ENCODE measurements around the gene KIRREL3. TPM values are rescaled to one million over a fixed set of nuclear protein-coding genes. Genes with fewer than 3 reads are reported as not detected.

KIRREL3 gene
- total and polyA plus RNA-seq, 9 of the 15 experiments (the other 6 are each of a cell fraction or from before 2014, with no cell fraction given) = 0.04 to 0.10 TPM; not detected in 7

GRCh38 chr11:126604461-126604860 lies 396.1 kb downstream of the KIRREL3 start:
- peaks cover 10% of the 10 kb centered on the region; the same call in 1 of the 2 replicates for H4K20me1 ChIP-seq (replicated peaks; ENCODE audit: control insufficient read depth, insufficient read depth, low read length)
- no peak overlapping the region for H3K9ac ChIP-seq (ENCODE audit: insufficient read depth in 1 of 2, low read depth in 2 of 2, low read length in 2 of 2)
- FAIRE-seq (no peak), DNase-seq (ENCODE audit: extremely low read depth in 1 of 4, low spot score in 3 of 4) (no peak), ATAC-seq (no peak)
- intact Hi-C loops (cut with micrococcal nuclease) (loop anchor here (10.0 kb wide), 1 partner anchor 160 kb away; no protein-coding TSS in a partner anchor), in situ Hi-C loops (cut with MboI) (no loop called here)
- no peaks in the 10 kb centered on the region for H3K79me2 ChIP-seq (ENCODE audit: control insufficient read depth, insufficient read depth, low read length)
- 0% methylated on average over 6 of the region's 7 CpGs for WGBS (ENCODE audit: insufficient coverage, low coverage, missing lambda C conversion rate)
- ChIA-PET POLR2A (interaction anchor here (0.6 kb wide), 1 partner anchor 217 kb away, joined by 3 read pairs; no protein-coding TSS in a partner anchor), CTCF (ENCODE audit: low intra/inter-chr PET ratio) (no interaction called here)
- H3K9me3 ChIP-seq (replicated peaks; ENCODE audit: control insufficient read depth, insufficient read depth, low read depth, low read length) = no peaks in the 10 kb centered on the region
- H3K4me3 ChIP-seq = no peak overlapping the region
- no peaks in the 10 kb centered on the region for H3K36me3 ChIP-seq (ENCODE audit: control insufficient read depth, insufficient read depth, low read length)
- H3K27me3 ChIP-seq (ENCODE audit: control insufficient read depth in 2 of 2, insufficient read depth in 2 of 2, low read length in 2 of 2) = peaks cover 4 to 23% of the 10 kb centered on the region in 2 experiments; a peak in 4 of 5 replicates
- H3K4me2 ChIP-seq (ENCODE audit: insufficient read depth, low read length) = no peak overlapping the region
- no peak overlapping the region for H2AFZ ChIP-seq (ENCODE audit: low read depth, low read length)
- H3K4me1 ChIP-seq (replicated peaks in 1 of 2; ENCODE audit: control insufficient read depth in 2 of 2, insufficient read depth in 2 of 2, low read length in 2 of 2) = no peaks in the 10 kb centered on the region
- no peaks in the 10 kb centered on the region for H3K9me1 ChIP-seq (ENCODE audit: control insufficient read depth, insufficient read depth, low read length)
- BruUV-seq (replicated peaks) = no TSS peak
- TF ChIP-seq E2F1 (CRISPR knock-in tag; IDR thresholded peaks at IDR 0.05) = no peak
- TF ChIP-seq ERF (CRISPR knock-in tag; IDR thresholded peaks at IDR 0.05) = no peak
- TF ChIP-seq ZBTB43 (CRISPR knock-in tag; IDR thresholded peaks at IDR 0.05) = no peak
- no peak for TF ChIP-seq ARID2 (IDR thresholded peaks at IDR 0.05)
- TF ChIP-seq, protein P1, sequence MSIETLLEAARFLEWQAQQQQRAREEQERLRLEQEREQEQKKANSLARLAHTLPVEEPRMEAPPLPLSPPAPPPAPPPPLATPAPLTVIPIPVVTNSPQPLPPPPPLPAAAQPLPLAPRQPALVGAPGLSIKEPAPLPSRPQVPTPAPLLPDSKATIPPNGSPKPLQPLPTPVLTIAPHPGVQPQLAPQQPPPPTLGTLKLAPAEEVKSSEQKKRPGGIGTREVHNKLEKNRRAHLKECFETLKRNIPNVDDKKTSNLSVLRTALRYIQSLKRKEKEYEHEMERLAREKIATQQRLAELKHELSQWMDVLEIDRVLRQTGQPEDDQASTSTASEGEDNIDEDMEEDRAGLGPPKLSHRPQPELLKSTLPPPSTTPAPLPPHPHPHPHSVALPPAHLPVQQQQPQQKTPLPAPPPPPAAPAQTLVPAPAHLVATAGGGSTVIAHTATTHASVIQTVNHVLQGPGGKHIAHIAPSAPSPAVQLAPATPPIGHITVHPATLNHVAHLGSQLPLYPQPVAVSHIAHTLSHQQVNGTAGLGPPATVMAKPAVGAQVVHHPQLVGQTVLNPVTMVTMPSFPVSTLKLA (conservative IDR thresholded peaks at IDR 0.05) = no peak
- no peak for TF ChIP-seq HSF4 (CRISPR knock-in tag; IDR thresholded peaks at IDR 0.05; ENCODE audit: borderline replicate concordance)
- TF ChIP-seq, protein P2, sequence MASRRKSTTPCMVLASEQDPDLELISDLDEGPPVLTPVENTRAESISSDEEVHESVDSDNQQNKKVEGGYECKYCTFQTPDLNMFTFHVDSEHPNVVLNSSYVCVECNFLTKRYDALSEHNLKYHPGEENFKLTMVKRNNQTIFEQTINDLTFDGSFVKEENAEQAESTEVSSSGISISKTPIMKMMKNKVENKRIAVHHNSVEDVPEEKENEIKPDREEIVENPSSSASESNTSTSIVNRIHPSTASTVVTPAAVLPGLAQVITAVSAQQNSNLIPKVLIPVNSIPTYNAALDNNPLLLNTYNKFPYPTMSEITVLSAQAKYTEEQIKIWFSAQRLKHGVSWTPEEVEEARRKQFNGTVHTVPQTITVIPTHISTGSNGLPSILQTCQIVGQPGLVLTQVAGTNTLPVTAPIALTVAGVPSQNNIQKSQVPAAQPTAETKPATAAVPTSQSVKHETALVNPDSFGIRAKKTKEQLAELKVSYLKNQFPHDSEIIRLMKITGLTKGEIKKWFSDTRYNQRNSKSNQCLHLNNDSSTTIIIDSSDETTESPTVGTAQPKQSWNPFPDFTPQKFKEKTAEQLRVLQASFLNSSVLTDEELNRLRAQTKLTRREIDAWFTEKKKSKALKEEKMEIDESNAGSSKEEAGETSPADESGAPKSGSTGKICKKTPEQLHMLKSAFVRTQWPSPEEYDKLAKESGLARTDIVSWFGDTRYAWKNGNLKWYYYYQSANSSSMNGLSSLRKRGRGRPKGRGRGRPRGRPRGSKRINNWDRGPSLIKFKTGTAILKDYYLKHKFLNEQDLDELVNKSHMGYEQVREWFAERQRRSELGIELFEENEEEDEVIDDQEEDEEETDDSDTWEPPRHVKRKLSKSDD (conservative IDR thresholded peaks at IDR 0.05; ENCODE audit: low read length) = no peak
- no peak for TF ChIP-seq CXXC5 (CRISPR knock-in tag; IDR thresholded peaks at IDR 0.05)
- TF ChIP-seq RCOR1 (IDR thresholded peaks at IDR 0.05; ENCODE audit: borderline replicate concordance in 1 of 2, low read depth in 2 of 2, low read length in 2 of 2) = no peak
- TF ChIP-seq, protein P3, sequence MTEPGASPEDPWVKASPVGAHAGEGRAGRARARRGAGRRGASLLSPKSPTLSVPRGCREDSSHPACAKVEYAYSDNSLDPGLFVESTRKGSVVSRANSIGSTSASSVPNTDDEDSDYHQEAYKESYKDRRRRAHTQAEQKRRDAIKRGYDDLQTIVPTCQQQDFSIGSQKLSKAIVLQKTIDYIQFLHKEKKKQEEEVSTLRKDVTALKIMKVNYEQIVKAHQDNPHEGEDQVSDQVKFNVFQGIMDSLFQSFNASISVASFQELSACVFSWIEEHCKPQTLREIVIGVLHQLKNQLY (CRISPR knock-in tag; conservative IDR thresholded peaks at IDR 0.05) = no peak
- no peak for TF ChIP-seq ATF7 (IDR thresholded peaks at IDR 0.05)
- no peak for TF ChIP-seq ZNF12 (CRISPR knock-in tag; IDR thresholded peaks at IDR 0.05)
- H3K27ac ChIP-seq (ENCODE audit: extremely low read depth, low read depth, low read length) = no peak overlapping the region

Data from K562 (cell line).